Skin of body (tissue), 2 donors: ENCODE data around the gene IFITM1. TPM values are rescaled to one million over a fixed set of nuclear protein-coding genes. Genes with fewer than 3 reads are reported as not detected.
"Not testable (repeated sequence)": the region's sequence is repeated elsewhere in the genome, so short reads cannot be mapped to it uniquely, and the experiment has no call there.

ENCODE experiments used
- DNase-seq: peaks from one replicate; lab custom pipeline; 2025; lab: John Stamatoyannopoulos, UW
- total RNA-seq: library from RNA; depleted of rRNA; stranded (reverse); fragments of >200 nt; gene quantifications from one replicate; pipeline ENCODE4 v1.2.3, GENCODE V29; 2014

The IFITM1 gene
- total RNA-seq, 1 donor from 2014 or later: 17.0 TPM

GRCh38 chr11:344836-345578, 31.2 kb downstream of the IFITM1 start:
- no peak for DNase-seq

DNA sequence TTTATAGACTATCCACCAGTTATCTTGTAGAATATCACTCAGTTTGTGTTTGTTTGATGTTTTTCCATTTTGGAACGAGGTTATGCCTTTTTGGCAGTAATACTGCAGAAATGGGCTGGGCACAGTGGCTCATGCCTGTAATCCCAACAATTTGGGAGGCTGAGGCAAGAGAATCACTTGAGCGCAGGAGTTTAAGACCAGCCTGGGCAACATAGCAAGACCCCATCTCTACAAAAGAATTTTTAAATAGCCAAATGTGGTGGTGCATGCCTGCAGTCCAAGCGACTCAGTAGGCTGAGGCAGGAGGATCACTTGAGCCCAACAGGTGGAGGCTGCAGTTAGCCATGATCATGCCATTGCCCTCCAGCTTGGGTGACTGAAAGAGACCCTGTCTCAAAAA, 32.7 kb downstream of the IFITM1 start:
- DNase-seq: no peak

GRCh38 chr11:349270-349954, 35.6 kb downstream of the IFITM1 start:
- not testable (repeated sequence) for DNase-seq

DNA sequence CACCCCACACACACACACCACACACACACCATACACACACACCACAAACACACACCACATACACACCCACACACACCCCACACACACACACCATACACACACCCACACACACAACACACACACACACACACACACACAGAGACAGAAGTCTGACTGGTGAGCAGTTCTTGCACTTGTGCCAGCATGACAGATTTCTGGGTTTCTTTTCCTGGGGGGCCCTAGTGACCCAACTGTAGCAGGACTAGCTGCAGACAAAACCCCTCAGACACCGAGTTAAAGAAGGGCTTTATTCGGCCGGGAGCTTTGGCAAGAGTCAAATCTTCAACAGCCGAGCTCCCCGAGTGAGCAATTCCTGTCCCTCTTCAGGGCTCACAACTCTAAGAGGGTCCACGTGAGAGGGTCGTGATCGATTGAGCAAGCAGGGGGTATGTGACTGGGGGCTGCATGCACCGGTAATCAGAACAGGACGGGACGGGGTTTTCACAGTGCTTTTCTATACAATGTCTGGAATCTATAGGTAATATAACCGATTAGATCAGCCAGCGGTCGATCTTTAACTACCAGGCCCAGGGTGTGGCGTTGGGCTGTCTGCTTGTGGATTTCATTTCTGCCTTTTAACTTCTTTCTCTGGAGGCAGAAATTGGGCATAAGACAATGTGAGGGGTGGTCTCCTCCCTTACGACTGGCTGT, 36.3 kb downstream of the IFITM1 start:
- not testable (repeated sequence) for DNase-seq

GRCh38 chr11:350723-351255, 36.9 kb downstream of the IFITM1 start:
- DNase-seq: no peak

- DNase-seq: no peak
These were observed 37.6 kb downstream of the IFITM1 start for GRCh38 chr11:351411-351810.

DNA sequence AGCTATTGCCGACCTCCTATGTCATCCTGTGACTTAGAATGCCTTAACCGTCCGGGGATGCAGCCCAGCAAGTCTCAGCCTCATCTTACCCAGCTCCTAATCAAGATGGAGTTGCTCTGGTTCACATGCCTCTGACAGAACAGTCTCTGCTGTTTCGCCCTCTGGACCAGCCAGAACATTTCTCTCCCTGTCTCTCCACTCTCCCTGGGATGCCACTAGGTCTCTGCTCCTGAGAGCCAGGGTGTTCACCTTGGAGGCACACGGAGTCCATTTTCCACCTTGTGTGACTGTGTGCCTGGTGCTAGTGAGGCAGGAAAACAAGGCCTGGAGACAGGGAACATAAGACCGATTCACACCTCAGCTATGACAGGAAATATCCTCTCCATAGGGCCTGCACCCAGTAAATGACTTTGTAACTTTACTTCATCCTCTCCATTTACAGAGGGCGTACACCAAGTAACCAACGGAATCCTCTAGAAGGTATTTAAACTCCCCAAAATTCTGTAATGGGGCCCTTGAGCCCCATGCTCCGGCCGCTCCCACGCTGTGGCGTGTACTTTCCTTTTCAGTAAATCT, 38.7 kb downstream of the IFITM1 start:
- no peak for DNase-seq

DNA sequence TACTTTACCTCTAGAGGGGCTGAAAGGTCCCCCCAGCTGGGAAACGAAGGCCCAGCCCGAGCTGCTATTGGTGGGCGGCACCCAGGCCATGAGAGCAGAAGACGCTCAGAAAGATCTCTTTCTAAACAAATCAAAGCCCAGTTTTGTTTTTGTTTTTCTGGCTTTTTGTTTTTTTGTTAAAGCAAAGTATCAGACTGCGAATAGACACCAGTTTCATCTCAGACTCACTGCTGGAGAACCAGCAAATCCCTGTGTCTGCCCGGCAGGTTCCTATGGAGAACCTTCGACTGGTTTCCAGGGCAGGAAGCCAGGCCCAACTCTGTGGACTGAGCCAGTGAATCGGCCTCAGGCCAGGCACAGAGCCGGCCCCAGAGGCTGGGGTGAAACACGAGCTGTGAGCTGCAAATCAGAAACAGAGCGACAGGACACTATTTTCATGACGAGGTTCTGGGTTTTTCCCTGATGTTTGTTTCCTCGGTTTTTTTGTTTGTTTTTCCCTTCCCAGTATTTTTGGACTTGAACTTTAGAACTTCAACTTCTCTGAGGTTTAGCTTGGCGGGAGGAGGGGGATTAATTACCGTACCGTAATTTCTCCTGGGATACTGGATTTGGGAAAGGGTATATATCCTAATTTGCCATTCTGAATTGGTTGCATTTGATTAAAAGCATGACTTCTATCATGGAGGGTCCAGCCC, 39.5 kb downstream of the IFITM1 start:
- DNase-seq: peak; percentile 80

GRCh38 chr11:355581-356458, 42.0 kb downstream of the IFITM1 start:
- DNase-seq: peak; percentile 99

- no peak for DNase-seq
These were observed 42.8 kb downstream of the IFITM1 start for GRCh38 chr11:356610-357009.

DNA sequence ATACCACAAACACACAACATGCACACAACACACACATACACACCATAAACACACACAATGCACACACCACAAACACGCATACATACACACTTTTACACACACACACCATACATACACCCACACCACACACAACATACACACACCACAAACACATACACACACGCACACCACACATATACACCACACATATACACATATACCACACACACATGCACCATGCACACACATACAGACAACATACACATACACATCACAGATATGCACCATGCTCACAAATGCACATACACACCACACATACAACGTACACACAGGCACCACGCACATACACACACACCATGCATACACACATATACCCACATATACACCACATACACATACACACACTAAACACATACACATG, 43.7 kb downstream of the IFITM1 start:
- DNase-seq: no peak

DNA sequence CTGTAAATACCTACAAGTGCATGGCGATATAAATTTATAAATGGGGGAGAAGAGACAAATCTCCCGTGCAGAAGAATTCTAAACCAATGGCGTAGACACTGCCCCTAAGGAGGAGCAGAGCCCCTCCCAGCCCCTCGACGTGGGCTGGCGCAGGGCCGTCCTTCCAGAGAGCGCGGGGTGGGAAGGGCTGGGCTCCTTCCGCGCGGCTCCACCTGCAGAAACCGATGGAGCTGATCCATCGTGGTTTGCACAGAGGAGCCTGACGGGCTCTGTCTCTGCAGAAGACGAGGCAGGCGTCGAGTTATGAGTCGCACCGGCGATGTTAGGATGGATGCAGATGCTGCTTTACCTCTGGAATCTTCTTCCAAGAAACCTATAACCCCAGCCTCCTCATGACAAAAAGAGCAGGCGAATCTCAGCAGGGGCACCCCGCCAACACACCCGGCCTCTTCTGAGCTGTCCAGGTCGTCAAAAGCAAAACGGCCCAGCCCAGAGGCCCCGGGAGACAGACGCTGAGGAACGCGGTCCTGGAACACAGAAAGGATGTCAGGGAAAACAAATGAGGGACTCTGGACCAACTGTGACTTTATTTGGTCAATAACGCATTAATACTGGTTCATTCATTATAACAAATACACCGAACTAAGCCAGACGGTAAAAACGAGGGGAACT, 44.4 kb downstream of the IFITM1 start:
- no peak for DNase-seq

DNA sequence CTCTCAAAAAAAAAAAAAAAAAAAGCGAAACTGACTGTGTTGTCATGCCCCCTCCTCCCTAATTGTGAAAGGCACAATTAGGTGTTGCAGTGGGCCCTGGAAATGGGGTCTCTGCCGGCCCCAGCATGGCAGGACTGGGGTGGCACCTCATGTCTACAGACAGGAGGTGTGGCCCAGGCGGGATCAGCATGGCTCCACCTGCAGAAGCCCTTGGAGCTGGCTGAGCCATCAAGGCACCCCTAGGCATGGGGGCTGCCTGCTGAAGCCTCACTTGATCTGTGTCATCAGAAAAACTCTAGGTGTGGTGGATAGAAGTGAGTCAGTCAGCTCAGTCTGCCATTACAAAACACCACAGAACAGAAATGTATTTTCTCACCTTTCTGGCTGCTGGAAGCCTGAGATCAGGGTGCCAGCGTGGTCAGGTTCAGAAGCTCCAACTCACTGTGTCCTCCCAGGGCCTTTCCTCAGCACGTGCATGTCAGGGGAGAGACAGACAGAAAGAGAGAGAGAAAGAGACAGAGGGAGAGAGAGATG, 45.4 kb downstream of the IFITM1 start:
- DNase-seq: no peak

GRCh38 chr11:360326-361280, 46.8 kb downstream of the IFITM1 start:
- no peak for DNase-seq

- DNase-seq: no peak
These were observed 49.0 kb downstream of the IFITM1 start for GRCh38 chr11:362642-363442.

DNA sequence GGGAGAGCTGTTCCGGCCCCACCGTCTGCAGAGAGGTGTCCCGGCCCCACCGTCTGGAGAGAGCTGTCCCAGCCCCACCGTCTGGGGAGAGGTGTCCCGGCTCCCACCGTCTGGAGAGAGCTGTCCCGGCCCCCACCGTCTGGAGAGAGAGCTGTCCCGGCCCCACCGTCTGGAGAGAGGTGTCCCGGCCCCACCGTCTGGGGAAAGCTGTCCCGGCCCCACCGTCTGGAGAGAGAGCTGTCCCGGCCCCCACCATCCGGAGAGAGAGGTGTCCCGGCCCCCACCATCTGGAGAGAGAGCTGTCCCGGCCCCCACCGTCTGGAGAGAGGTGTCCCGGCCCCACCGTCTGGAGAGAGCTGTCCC, 49.6 kb downstream of the IFITM1 start:
- not testable (repeated sequence) for DNase-seq
